ENCODE data around the gene SLC41A1.

SLC41A1 gene

GRCh38 chr1:205750138-205751035, 62.6 kb downstream of the SLC41A1 start, which contains the start of gene NUCKS1:
Gene NUCKS1 (minus strand): TSS chr1:205750182. CDS start chr1:205749973, 209 bp downstream.
- peak; percentile 100 for FAIRE-seq

- FAIRE-seq = peak; percentile 93
Observed at GRCh38 chr1:205749234-205750137, 63.5 kb downstream of the SLC41A1 start.

GRCh38 chr1:205748403-205749233, 64.4 kb downstream of the SLC41A1 start:
- FAIRE-seq = peak; percentile 40

DNA sequence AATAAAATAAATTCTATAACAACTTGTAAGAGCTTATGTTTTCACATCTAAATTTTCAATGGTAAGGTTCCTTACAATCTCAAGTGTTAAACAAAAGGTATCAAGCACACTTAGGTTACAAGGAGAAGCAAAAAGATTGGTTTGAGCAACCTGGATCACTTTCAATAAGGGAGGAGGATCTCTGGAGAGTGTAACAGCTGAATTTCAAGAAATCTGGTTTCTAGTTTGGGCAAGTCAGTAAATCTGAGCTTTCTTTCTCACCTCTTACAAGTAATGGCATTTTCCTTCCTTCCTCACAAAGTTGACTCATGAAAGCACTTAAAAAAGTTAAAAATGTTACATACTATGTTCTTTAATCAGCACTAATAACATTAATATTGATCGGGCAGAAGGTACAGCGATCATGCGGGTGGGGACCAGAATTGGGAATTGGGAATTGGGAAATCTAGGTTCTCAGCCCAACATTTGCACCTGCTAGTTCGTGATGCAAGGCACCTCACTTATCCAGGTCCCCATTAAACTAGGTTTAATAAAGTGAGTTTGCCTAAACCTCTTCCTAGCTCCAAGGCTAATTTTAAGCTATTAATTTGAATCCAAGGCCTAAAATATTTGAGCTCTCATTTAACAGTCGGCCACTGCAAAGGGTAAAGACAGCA, 66.1 kb downstream of the SLC41A1 start:
- FAIRE-seq = no peak

DNA sequence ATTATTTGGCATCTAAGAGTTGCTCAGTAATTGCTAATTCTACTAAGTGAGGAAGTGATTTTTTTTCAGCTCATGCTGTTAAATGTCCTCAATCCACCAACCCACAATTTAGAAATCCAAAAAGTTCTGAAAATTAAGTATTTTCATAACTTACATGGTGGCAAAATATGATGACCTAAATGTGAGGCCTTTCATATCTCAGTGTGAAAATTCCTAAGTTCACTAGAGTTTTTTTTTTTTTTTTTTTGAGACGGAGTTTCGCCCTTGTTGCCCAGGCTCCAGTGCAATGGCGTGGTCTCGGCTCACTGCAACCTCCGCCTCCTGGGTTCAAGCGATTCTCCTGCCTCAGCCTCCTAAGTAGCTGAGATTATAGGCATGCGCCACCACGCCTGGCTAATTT, 68.6 kb downstream of the SLC41A1 start:
- no peak for FAIRE-seq

GRCh38 chr1:205743977-205744376, 69.0 kb downstream of the SLC41A1 start:
- FAIRE-seq = no peak

GRCh38 chr1:205741681-205742080, 71.3 kb downstream of the SLC41A1 start:
- FAIRE-seq = peak; percentile 49

DNA sequence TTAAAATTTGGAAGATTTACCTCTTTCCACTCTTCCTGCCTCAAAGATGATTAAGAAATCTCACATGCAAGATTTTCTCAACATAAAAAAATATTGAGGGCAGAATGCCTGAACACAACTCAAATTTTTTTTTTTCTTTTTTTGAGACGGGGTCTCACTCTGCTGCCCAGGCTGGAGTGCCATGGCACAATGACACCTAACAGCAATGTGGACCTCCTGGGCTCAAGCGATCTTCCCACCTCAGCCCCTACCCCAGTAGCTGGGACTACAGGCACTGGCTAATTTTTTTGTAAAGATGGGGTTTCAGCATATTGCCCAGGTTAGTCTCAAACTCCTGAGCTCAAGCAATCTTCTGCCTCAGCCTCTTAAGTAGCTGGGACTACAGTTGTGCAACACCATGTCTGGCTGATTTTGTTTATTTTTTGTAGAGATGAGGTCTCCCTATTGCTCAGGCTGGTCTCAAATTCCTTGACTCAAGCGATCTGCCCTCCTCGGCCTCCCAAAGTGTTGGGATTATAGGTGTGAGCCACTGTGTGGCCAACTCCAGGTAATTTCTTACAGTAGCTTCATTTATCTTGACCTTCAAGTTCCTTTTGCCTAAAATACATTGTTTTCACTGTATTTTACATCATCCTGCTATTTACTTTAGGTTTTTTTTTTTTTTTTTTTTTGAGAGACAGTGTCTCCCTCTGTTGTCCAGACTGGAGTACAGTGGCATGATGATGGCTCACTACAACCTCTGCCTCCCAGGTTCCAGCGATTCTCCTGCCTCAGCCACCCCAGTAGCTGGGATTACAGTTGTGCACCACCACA, 73.4 kb downstream of the SLC41A1 start:
- peak; percentile 37 for FAIRE-seq
